ENCODE results near the gene EIF3CL.
"Not testable (repeated sequence)": the region's sequence is repeated elsewhere in the genome, so short reads cannot be mapped to it uniquely, and the experiment has no call there.

The EIF3CL gene

DNA sequence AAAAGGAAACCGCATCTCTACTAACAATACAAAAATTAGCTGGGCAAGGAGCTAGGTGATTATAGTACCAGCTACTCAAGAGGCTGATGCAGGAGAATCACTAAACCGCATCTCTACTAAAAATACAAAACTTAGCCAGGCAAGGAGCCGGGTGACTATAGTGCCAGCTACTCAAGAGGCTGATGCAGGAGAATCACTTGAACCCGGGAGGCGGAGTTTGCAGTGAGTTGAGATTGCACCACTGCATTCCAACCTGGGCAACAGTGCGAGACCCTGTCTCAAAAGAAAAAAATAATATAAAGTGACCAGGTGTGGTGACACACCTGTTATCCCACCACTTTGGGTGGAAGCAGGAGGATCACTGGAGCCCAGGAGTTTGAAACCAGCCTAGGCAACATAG is 65.4 kb downstream of the EIF3CL start:
- not testable (repeated sequence) for DNase-seq

DNA sequence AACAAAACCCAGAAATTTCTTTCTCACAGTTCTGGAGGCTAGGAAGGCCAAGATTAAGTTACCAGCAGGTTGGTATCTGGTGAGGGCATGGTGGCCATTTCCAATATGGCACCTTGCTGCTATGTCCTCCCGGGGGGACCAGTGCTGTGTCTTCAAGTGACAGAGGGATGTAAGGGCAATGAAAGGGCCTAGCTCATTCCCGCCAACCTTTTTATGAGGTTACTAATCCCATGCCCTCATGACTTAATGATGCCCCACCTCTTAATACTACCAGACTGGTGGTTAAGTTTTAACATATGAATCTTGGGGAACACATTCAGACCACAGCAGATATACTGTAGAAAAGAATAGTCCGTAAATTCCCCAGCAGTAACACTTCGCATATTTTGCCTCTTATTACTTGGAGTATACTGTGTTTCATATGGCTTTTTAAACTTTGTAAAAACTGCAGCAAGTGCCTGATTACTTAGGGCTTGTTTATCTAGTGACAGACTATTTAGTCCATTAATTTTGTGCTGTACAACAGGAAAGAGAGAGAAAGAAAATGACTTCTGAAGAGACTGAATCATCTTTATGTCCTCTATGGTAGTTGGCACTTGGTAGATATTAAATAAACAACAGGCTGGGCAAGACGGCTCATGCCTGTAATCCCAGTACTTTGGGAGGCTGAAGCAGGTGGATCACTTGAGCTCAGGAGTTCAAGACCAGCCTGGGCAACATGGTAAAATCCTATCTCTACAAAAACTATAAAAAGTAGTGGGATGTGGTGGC is 66.5 kb downstream of the EIF3CL start:
- not testable (repeated sequence) for DNase-seq

DNA sequence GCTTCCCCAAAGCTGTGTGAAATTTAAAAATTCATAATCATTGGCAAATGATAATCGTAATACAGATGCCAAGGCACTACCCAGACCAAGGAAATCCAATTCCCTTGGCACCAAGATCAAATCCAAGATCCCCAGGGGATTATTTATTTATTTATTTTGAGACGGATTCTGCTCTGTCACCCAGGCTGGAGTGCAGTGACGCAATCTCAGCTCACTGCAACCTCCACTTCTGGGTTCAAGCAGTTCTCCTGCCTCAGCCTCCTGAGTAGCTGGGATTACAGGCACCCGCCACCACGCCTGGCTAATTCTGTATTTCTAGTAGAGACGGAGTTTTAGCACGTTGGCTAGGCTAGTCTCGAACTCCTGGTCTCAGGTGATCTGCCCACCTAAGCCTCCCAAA is 68.0 kb downstream of the EIF3CL start:
- not testable (repeated sequence) for DNase-seq

DNA sequence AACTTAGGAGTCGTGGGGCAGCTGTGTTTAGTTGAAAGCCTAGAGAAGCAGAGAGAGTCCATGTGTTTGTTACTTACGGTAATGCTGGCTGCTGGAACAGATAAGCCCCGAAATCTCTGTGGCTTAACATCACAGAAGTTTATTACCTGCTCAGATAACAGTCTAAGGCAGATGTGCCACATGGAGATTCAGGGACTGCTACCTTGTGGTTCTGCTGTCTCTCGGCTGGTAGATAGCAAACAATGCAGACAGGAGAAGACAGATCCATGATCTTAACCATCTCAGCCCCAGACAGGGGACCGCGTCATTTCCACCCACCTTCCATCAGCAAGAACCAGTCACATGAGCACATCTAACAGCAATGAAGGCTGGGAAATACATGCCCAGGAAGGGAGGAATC is 71.0 kb downstream of the EIF3CL start:
- not testable (repeated sequence) for DNase-seq

DNA sequence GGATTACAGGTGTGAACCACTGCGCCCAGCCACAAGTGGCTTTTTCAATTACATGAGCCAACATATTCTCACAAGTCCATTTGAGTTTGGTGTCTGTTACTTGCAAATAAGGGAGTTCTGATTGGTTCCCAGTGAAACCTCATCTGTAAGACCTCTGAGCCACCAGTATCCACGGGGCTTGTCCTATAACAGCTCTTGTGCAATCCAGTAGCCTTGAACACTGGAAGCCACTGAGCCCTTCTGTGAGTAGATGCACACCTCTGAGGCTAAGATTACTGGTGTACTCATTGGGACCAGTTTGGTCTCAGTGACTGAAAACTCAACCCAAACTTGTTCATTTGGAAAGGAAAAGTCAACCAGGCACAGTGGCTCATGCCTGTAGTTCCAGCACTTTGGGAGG is 72.7 kb downstream of the EIF3CL start:
- DNase-seq = not testable (repeated sequence)

DNA sequence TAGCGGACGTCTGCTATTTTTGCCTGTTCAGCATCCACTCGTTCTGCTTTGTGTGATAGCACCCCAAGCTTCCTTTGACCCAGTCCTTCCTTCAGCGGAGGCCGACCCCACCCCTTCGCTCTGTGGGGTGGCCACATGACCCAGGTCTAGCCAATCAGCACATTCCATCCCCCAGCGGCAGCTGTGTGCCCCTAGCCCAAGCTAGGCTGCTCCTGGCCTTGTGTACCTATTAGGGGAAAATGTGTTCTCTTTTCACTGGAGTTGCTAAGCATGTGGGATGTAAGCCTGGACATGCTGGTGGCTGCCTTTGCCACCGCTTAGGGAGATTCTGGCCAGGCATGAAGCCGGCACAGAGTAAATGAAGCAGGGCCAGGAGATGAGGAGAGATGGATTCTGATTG is 73.4 kb downstream of the EIF3CL start:
- peak; percentile 68 for DNase-seq

Measured in midbrain (tissue), 1 donor.